OCI-LY7 (cell line): ENCODE data around the gene PRPF38A.

ENCODE experiments used
- CTCF ChIP-seq: fragments of 200-600 bp; sonication (generic); conservative IDR thresholded peaks from 2 replicates; pipeline ENCODE4 v1.5.1; 2014; ENCODE audit warnings: mild to moderate bottlenecking, antibody characterized with exemption, low read length, moderate library complexity, mixed read lengths
- EZH2phosphoT487 ChIP-seq: fragments of 200-600 bp; sonication (generic); IDR thresholded peaks from 2 replicates; pipeline ENCODE4 v1.6.1; 2018; ENCODE audit warnings: low read depth, borderline replicate concordance, mild to moderate bottlenecking, mixed run types, antibody characterized with exemption, low read length, moderate library complexity, mixed read lengths

GRCh38 chr1:52454127-52454526 lies 49.7 kb downstream of the PRPF38A start:
- TF ChIP-seq CTCF = no peak
- no peak for TF ChIP-seq EZH2phosphoT487
